Peyer's patch (tissue), 4 donors: ENCODE data around the gene CRYBG3. TPM values are rescaled to one million over a fixed set of nuclear protein-coding genes. Genes with fewer than 3 reads are reported as not detected.

Experiments used
- DNase-seq, 3 donors: peaks; one replicate each; pipeline ENCODE4 v3.0.0-alpha.2; 2017 to 2019
- H3K27ac ChIP-seq, 4 donors: fragments of 200-600 bp; sonication (generic); one replicate each; pipeline ENCODE4 v1.5.1; 2016 to 2019
- H3K27me3 ChIP-seq, 2 donors: fragments of 200-600 bp; sonication (generic); one replicate each; pipeline ENCODE4 v1.5.1; 2019
- H3K36me3 ChIP-seq, 3 donors: fragments of 200-600 bp; sonication (generic); one replicate each; pipeline ENCODE4 v1.5.1; 2016 to 2019
- H3K4me1 ChIP-seq, 4 donors: fragments of 200-600 bp; sonication (generic); one replicate each; pipeline ENCODE4 v1.5.1; 2016 to 2019
- H3K4me3 ChIP-seq, 4 donors: fragments of 200-600 bp; sonication (generic); 1 replicate in 3 of 4; 2 replicates in 1 of 4; pipeline ENCODE4 v1.5.1; 2016 to 2019; ENCODE audit warnings: mild to moderate bottlenecking in 1 of 4
- H3K9me3 ChIP-seq, 4 donors: fragments of 200-600 bp; sonication (generic); one replicate each; pipeline ENCODE4 v1.5.1; 2016 to 2019; ENCODE audit warnings: mild to moderate bottlenecking in 1 of 4
- POLR2A ChIP-seq, 2 donors: fragments of 450-650 bp; IDR thresholded peaks; one replicate each; pipeline ENCODE4 v1.5.1; 2017; ENCODE audit warnings: antibody characterized with exemption in 2 of 2, mild to moderate bottlenecking in 2 of 2, moderate library complexity in 2 of 2
- total RNA-seq, 4 donors: library from RNA; depleted of rRNA; stranded (reverse); fragments of >200 nt; gene quantifications; one replicate each; pipeline ENCODE4 v1.1.0, GENCODE V29; 2016
- TF ChIP-seq, protein P1 (sequence below), 6 experiments: fragments of 450-650 bp in 4 of 6; fragments of 200-600 bp in 2 of 6; sonication (generic) in 1 of 6; IDR thresholded peaks; one replicate each; pipeline ENCODE4 v1.5.1; 2017 to 2019; ENCODE audit warnings: antibody characterized with exemption in 6 of 6, mild to moderate bottlenecking in 3 of 6, moderate library complexity in 1 of 6

CRYBG3 gene
- total RNA-seq, 4 donors from 2014 or later: 11.4 to 47.0 (median 16.9) TPM

DNA sequence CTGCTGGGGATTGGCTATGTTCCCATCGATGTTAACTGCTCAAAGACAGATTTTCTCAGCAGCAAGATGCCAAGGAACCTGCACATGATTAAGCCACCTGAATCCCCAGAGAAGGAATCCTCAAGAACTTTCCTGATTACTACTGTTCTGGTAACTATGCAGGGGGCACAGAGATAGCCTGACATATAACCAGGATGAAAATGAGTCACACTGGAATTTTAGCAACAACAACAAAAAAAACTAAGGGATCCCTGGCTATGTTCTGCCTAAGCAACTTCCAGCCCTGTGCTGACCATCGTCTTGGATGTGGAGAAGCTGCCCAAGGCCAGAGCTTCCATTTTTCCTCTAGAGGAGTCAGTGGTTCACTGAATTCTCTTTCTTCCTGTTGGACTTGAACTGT lies 136.6 kb downstream of the CRYBG3 start:
- Histone ChIP-seq H3K4me1 (no peaks in the 10 kb centered on the region), H3K27ac (peak overlapping the region in 2 of 4 donors; percentile 7 to 19), H3K27me3 (no peaks in the 10 kb centered on the region), H3K36me3 (peaks cover 0 to 25% (median 0%) of the 10 kb centered on the region in 3 donors), H3K4me3 (no peak overlapping the region), H3K9me3 (no peaks in the 10 kb centered on the region)
- no peak for DNase-seq
- TF ChIP-seq, protein P1, sequence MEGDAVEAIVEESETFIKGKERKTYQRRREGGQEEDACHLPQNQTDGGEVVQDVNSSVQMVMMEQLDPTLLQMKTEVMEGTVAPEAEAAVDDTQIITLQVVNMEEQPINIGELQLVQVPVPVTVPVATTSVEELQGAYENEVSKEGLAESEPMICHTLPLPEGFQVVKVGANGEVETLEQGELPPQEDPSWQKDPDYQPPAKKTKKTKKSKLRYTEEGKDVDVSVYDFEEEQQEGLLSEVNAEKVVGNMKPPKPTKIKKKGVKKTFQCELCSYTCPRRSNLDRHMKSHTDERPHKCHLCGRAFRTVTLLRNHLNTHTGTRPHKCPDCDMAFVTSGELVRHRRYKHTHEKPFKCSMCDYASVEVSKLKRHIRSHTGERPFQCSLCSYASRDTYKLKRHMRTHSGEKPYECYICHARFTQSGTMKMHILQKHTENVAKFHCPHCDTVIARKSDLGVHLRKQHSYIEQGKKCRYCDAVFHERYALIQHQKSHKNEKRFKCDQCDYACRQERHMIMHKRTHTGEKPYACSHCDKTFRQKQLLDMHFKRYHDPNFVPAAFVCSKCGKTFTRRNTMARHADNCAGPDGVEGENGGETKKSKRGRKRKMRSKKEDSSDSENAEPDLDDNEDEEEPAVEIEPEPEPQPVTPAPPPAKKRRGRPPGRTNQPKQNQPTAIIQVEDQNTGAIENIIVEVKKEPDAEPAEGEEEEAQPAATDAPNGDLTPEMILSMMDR (IDR thresholded peaks at IDR 0.05): no peak
- TF ChIP-seq POLR2A (IDR thresholded peaks at IDR 0.05): no peak

DNA sequence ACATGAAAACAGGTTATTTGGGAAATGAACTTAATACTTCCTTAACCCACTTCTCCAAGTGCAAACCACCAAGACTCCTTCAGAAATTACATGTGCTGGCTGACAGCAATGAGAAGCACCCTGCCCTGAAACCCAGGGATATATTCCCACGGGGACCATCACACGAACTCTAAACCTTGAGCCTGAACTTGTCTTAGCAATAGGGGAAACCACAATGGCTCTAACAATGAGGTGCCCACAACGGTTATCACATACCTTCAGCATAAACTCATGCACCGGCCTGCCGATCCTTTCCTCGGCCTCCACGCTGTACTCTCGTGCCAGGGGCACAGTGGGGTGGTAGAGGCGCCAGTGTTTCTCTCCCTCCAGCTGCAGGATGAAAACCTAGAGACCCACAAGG lies 137.0 kb downstream of the CRYBG3 start:
- Histone ChIP-seq H3K4me3 (no peak overlapping the region), H3K27ac (peak overlapping the region in 1 of 4 donors; percentile 7), H3K9me3 (no peaks in the 10 kb centered on the region), H3K4me1 (no peaks in the 10 kb centered on the region), H3K27me3 (no peaks in the 10 kb centered on the region), H3K36me3 (peaks cover 0 to 21% (median 0%) of the 10 kb centered on the region in 3 donors)
- TF ChIP-seq POLR2A (IDR thresholded peaks at IDR 0.05): no peak
- TF ChIP-seq, protein P1 (IDR thresholded peaks at IDR 0.05): no peak
- no peak for DNase-seq

DNA sequence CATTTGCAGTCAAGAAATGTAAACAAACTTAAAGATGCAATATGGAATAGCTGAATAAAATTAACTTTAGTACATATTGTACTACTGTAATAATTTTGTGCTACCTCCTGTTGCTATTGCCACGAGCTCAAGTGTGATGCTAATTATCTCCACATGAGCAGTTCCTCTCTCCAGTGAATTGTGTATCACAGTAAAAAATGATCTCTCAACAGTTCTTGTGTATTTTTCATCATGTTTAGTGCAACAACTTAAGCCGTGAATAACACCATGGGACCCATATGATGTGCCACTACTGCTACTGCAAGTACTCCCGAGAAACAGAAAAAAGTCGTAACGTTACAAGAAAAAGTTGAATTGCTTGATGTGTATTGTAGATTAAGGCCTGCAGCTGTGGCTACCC lies 138.1 kb downstream of the CRYBG3 start:
- TF ChIP-seq POLR2A (IDR thresholded peaks at IDR 0.05): no peak
- TF ChIP-seq, protein P1 (IDR thresholded peaks at IDR 0.05): no peak
- no peaks in the 10 kb centered on the region for H3K27me3 ChIP-seq
- peaks cover 0 to 15% (median 0%) of the 10 kb centered on the region in 3 donors for H3K36me3 ChIP-seq
- H3K4me3 ChIP-seq: no peak overlapping the region
- no peaks in the 10 kb centered on the region for H3K9me3 ChIP-seq
- H3K4me1 ChIP-seq: no peaks in the 10 kb centered on the region
- DNase-seq: no peak
- no peak overlapping the region for H3K27ac ChIP-seq

DNA sequence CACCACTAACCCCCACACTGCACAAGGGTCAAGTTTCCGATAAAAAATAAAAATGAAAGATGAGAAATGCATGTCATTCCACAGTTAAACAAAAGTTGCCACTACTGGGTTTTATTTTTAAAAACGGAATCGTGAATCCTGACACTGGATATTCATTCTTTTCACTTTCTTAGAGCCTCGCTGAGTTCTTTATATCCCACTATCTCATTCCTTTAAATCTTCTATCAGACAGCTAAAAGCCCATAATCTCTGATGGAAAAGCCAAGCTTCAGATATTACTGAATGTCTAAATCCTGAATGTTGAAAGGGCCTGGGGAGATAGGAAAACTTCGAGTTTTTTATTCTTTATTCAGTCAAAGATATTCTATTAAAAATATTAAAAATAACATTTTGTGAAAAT lies 138.7 kb downstream of the CRYBG3 start:
- Histone ChIP-seq H3K4me3 (no peak overlapping the region), H3K27ac (no peak overlapping the region), H3K9me3 (no peaks in the 10 kb centered on the region), H3K27me3 (no peaks in the 10 kb centered on the region), H3K36me3 (peaks cover 0 to 15% (median 0%) of the 10 kb centered on the region in 3 donors), H3K4me1 (no peaks in the 10 kb centered on the region)
- no peak for DNase-seq
- no peak for TF ChIP-seq POLR2A (IDR thresholded peaks at IDR 0.05)
- TF ChIP-seq, protein P1 (IDR thresholded peaks at IDR 0.05): no peak

DNA sequence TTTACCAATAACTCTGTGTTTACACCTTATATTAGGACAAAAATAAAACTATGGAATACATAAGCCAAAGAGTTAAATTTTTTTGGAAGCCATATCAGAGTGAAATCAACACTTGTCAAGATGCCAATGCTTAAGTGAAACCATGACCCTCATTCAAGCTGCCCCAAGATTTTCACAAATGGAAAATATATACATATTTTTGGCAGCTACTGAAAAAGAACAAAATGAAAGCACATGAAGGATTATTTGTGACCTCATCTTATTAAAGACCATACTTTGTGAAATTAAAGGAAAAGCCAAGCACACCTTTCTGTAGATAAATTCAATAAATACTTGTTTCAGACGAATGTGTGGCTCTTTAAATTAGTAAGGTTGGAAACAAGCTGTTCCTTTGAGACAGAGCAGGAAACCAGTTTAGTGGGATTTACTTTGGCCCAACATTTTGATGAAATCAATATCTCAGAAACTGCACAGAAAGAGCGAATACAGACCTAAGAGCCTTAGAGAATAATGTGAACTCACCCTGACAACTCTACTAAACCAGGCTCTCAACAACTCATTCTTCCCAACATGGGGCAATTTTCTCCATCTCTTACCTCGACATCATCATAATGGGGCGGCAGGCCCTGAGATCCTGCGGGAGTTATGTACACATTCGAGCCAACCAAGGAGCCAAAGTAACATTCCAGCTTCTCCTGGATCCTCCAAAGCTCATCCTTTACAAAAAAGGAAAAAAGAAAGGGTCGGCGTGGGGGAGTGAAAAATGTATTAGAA lies 139.4 kb downstream of the CRYBG3 start:
- Histone ChIP-seq H3K9me3 (no peaks in the 10 kb centered on the region), H3K4me1 (no peaks in the 10 kb centered on the region), H3K27ac (no peak overlapping the region), H3K36me3 (peaks cover 0 to 15% (median 0%) of the 10 kb centered on the region in 3 donors), H3K4me3 (no peak overlapping the region), H3K27me3 (no peaks in the 10 kb centered on the region)
- no peak for TF ChIP-seq POLR2A (IDR thresholded peaks at IDR 0.05)
- TF ChIP-seq, protein P1 (IDR thresholded peaks at IDR 0.05): no peak
- no peak for DNase-seq
